ENCODE data around the gene ATP2B2. TPM values are rescaled to one million over a fixed set of nuclear protein-coding genes. Genes with fewer than 3 reads are reported as not detected.
"Not testable (repeated sequence)": the region's sequence is repeated elsewhere in the genome, so short reads cannot be mapped to it uniquely, and the experiment has no call there.

The ATP2B2 gene
- total and polyA plus RNA-seq, 2 of the 8 experiments (the other 6 are each of a cell fraction or from before 2014, with no cell fraction given) = 0.14 to 1.2 TPM

DNA sequence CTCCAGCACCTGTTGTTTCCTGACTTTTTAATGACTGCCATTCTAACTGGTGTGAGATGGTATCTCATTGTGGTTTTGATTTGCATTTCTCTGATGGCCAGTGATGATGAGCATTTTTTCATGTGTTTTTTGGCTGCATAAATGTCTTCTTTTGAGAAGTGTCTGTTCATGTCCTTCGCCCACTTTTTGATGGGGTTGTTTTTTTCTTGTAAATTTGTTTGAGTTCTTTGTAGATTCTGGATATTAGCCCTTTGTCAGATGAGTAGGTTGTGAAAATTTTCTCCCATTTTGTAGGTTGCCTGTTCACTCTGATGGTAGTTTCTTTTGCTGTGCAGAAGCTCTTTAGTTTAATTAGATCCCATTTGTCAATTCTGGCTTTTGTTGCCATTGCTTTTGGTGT, 207.3 kb downstream of the ATP2B2 start:
- H3K23me2 ChIP-seq (ENCODE audit: low read depth, low read length); CTCF ChIA-PET (ENCODE audit: partially characterized antibody); H3K79me1 ChIP-seq (ENCODE audit: low read depth, low read length); H3K27ac ChIP-seq (ENCODE audit: low read depth, low read length); H3K23ac ChIP-seq (ENCODE audit: insufficient read length); H3K9me3 ChIP-seq (ENCODE audit: insufficient read depth in 2 of 2, low read depth in 1 of 2, low read length in 1 of 2); POLR2A ChIA-PET (ENCODE audit: partially characterized antibody); H3K4me2 ChIP-seq (ENCODE audit: insufficient read depth in 1 of 2, low read depth in 2 of 2, low read length in 2 of 2); H3K18ac ChIP-seq (ENCODE audit: extremely low read depth, low read length); DNase-seq (ENCODE audit: low read depth in 1 of 2, low spot score in 2 of 2); H3K4me1 ChIP-seq (replicated peaks in 1 of 4; ENCODE audit: control insufficient read depth in 3 of 4, insufficient read depth in 4 of 4, low read length in 3 of 4); H2BK15ac ChIP-seq (ENCODE audit: low read length); H2BK5ac ChIP-seq (ENCODE audit: low read depth, low read length); H3K79me2 ChIP-seq (ENCODE audit: control insufficient read depth in 1 of 2, insufficient read depth in 2 of 2, low read length in 2 of 2); H3K27me3 ChIP-seq (replicated peaks in 1 of 4; ENCODE audit: control insufficient read depth in 3 of 4, extremely low read depth in 1 of 4, insufficient read depth in 3 of 4, low read length in 3 of 4); H3K4me3 ChIP-seq (ENCODE audit: extremely low read depth in 1 of 4, insufficient read depth in 2 of 4, low read depth in 3 of 4, low read length in 4 of 4); H2BK20ac ChIP-seq (ENCODE audit: low read length); FAIRE-seq; H2AK5ac ChIP-seq (ENCODE audit: low read depth, low read length); H4K5ac ChIP-seq (ENCODE audit: insufficient read length, low read depth, low read length); H2BK12ac ChIP-seq (ENCODE audit: low read depth, low read length); H3K14ac ChIP-seq (ENCODE audit: insufficient read length); H3K4ac ChIP-seq (replicated peaks; ENCODE audit: insufficient read length, low read depth, low read length); H4K8ac ChIP-seq (ENCODE audit: extremely low read depth, insufficient read depth, low read length); H2BK120ac ChIP-seq (replicated peaks; ENCODE audit: low read depth, low read length); H3K56ac ChIP-seq (replicated peaks; ENCODE audit: insufficient read length, low read depth, low read length); H2AFZ ChIP-seq (ENCODE audit: low read length); H3K9ac ChIP-seq (replicated peaks in 1 of 4; ENCODE audit: extremely low read depth in 1 of 4, low read depth in 3 of 4, low read length in 3 of 4); H4K20me1 ChIP-seq (replicated peaks in 1 of 2; ENCODE audit: control insufficient read depth in 1 of 2, insufficient read depth in 2 of 2, low read length in 2 of 2); H4K91ac ChIP-seq (replicated peaks; ENCODE audit: insufficient read length, low read length): not testable (repeated sequence)
- peaks cover 9 to 33% (median 23%) of the 10 kb centered on the region in 4 experiments for H3K36me3 ChIP-seq (ENCODE audit: control insufficient read depth in 2 of 4, insufficient read depth in 4 of 4, low read length in 3 of 4)
- WGBS, 2 experiments (ENCODE audit: extremely low coverage in 1 of 2, insufficient coverage in 1 of 2, insufficient read length in 1 of 2, insufficient replicate concordance in 2 of 2, low coverage in 1 of 2, low lambda C conversion rate in 2 of 2, missing lambda C conversion rate in 1 of 2) = 83% methylated on average over 1 of the region's 1 CpG; no CpG with 5 or more reads in 1 of the 2 experiments

All from H1 (cell line).